Raji (cell line): ENCODE results near the gene DAGLB.

Source experiments
- POLR2A ChIP-seq: IDR thresholded peaks from 2 replicates; pipeline ENCODE4 v1.6.1; 2011; ENCODE audit warnings: low read depth, low read length, control low read depth; ENCODE audit not compliant: insufficient read depth

The DAGLB gene

GRCh38 chr7:6476596-6477317 lies 29.0 kb upstream of the DAGLB start:
- TF ChIP-seq POLR2A = no peak

- no peak for TF ChIP-seq POLR2A
These were observed 27.9 kb upstream of the DAGLB start for GRCh38 chr7:6475433-6476186.

- TF ChIP-seq POLR2A = no peak
These were observed 18.1 kb upstream of the DAGLB start for GRCh38 chr7:6465862-6466261.

- no peak for TF ChIP-seq POLR2A
These were observed 14.3 kb upstream of the DAGLB start for GRCh38 chr7:6461946-6462550.

- TF ChIP-seq POLR2A = no peak
These were observed 13.3 kb upstream of the DAGLB start for GRCh38 chr7:6460990-6461584.

GRCh38 chr7:6460303-6460702 lies 12.5 kb upstream of the DAGLB start:
- no peak for TF ChIP-seq POLR2A

- no peak for TF ChIP-seq POLR2A
These were observed 6.0 kb upstream of the DAGLB start for GRCh38 chr7:6453734-6454133.

GRCh38 chr7:6451224-6451705 lies 3.5 kb upstream of the DAGLB start:
- TF ChIP-seq POLR2A = no peak

- no peak; the same call in 1 of the 2 replicates for TF ChIP-seq POLR2A
These were observed 1.3 kb upstream of the DAGLB start for GRCh38 chr7:6448943-6449543.

- no peak for TF ChIP-seq POLR2A
These were observed 745 bp downstream of the DAGLB start for GRCh38 chr7:6446838-6447580.

- no peak for TF ChIP-seq POLR2A
These were observed 3.1 kb downstream of the DAGLB start for GRCh38 chr7:6444516-6445269.

- TF ChIP-seq POLR2A = no peak
These were observed 4.3 kb downstream of the DAGLB start for GRCh38 chr7:6443372-6443941.

GRCh38 chr7:6442114-6442513 lies 5.6 kb downstream of the DAGLB start:
- TF ChIP-seq POLR2A = no peak
